Mesenchymal stem cell (in vitro differentiated cells and primary cell): Measurements from ENCODE around the gene CD300A.
A peak's percentile ranks its signal among the peaks of the same experiment; 100 is the strongest.

Source experiments
- DNase-seq: peaks from one replicate; pipeline ENCODE4 v3.0.0-alpha.2; 2013
- H2AFZ ChIP-seq: one replicate; pipeline ENCODE4 v1.6.1; 2013; ENCODE audit warnings: low read depth, mild to moderate bottlenecking, control low read depth, inconsistent platforms, low read length, moderate library complexity
- H2AK5ac ChIP-seq: 2 replicates; pipeline ENCODE4 v1.6.1; 2013; ENCODE audit warnings: low read length, moderate library complexity, mild to moderate bottlenecking, inconsistent platforms; ENCODE audit not compliant: severe bottlenecking
- H2BK120ac ChIP-seq: one replicate; pipeline ENCODE4 v1.6.1; 2013; ENCODE audit warnings: low read depth, mild to moderate bottlenecking, inconsistent platforms, low read length, moderate library complexity
- H2BK12ac ChIP-seq, 2 experiments: one replicate each; pipeline ENCODE4 v1.6.1; 2013; ENCODE audit warnings: inconsistent platforms in 2 of 2, low read length in 2 of 2, mild to moderate bottlenecking in 2 of 2, moderate library complexity in 2 of 2, control low read depth in 1 of 2
- H2BK15ac ChIP-seq: one replicate; pipeline ENCODE4 v1.6.1; 2013; ENCODE audit warnings: mild to moderate bottlenecking, low read depth, inconsistent platforms; ENCODE audit not compliant: poor library complexity, severe bottlenecking
- H2BK5ac ChIP-seq: 2 replicates; pipeline ENCODE4 v1.6.1; 2013; ENCODE audit warnings: low read depth, mild to moderate bottlenecking, low read length, control low read depth, inconsistent platforms; ENCODE audit not compliant: poor library complexity, severe bottlenecking
- H3K14ac ChIP-seq, 2 experiments: one replicate each; pipeline ENCODE4 v1.6.1; 2013; ENCODE audit warnings: inconsistent platforms in 2 of 2, low read length in 2 of 2, control low read depth in 1 of 2, mild to moderate bottlenecking in 1 of 2, moderate library complexity in 1 of 2
- H3K18ac ChIP-seq, 2 experiments: one replicate each; pipeline ENCODE4 v1.6.1; 2013; ENCODE audit warnings: inconsistent platforms in 2 of 2, low read length in 2 of 2, control low read depth in 1 of 2, low read depth in 1 of 2, mild to moderate bottlenecking in 1 of 2
- H3K23ac ChIP-seq, 2 experiments: one replicate each; pipeline ENCODE4 v1.6.1; 2013; ENCODE audit warnings: inconsistent platforms in 2 of 2, low read length in 2 of 2, mild to moderate bottlenecking in 2 of 2, moderate library complexity in 2 of 2, control low read depth in 1 of 2
- H3K27ac ChIP-seq: 2 replicates; pipeline ENCODE4 v1.5.1; 2013; ENCODE audit warnings: mild to moderate bottlenecking, moderate library complexity, low read length, control low read depth, inconsistent platforms; ENCODE audit not compliant: poor library complexity, severe bottlenecking
- H3K27me3 ChIP-seq, 2 experiments: 2 replicates each; pipeline versions ENCODE4 v1.6.1 to v1.7.0; 2013; ENCODE audit warnings: low read length in 2 of 2, mild to moderate bottlenecking in 2 of 2, moderate library complexity in 2 of 2, control low read depth in 1 of 2, inconsistent platforms in 1 of 2; ENCODE audit not compliant: control insufficient read depth in 1 of 2, insufficient read depth in 1 of 2
- H3K36me3 ChIP-seq, 2 experiments: 2 replicates each; pipeline versions ENCODE4 v1.6.1 to v1.7.0; 2013; ENCODE audit warnings: low read length in 2 of 2, control low read depth in 1 of 2, inconsistent platforms in 1 of 2, low read depth in 1 of 2, mild to moderate bottlenecking in 1 of 2; ENCODE audit not compliant: insufficient read depth in 2 of 2, control insufficient read depth in 1 of 2
- H3K4ac ChIP-seq, 2 experiments: one replicate each; pipeline ENCODE4 v1.6.1; 2013; ENCODE audit warnings: inconsistent platforms in 2 of 2, low read length in 2 of 2, mild to moderate bottlenecking in 2 of 2, moderate library complexity in 2 of 2, control low read depth in 1 of 2, low read depth in 1 of 2
- H3K4me1 ChIP-seq: 2 replicates; pipeline ENCODE4 v1.6.1; 2013; ENCODE audit warnings: low read depth, low read length, control low read depth; ENCODE audit not compliant: control insufficient read depth, insufficient read depth
- H3K4me2 ChIP-seq: 2 replicates; pipeline ENCODE4 v1.6.1; 2013; ENCODE audit warnings: low read length, mild to moderate bottlenecking, inconsistent platforms; ENCODE audit not compliant: poor library complexity, severe bottlenecking
- H3K4me3 ChIP-seq, 2 experiments: 2 replicates each; pipeline versions ENCODE4 v1.5.1 to v1.7.0; 2013; ENCODE audit warnings: low read length in 2 of 2, mild to moderate bottlenecking in 2 of 2, control low read depth in 1 of 2, low read depth in 1 of 2; ENCODE audit not compliant: insufficient read depth in 1 of 2
- H3K79me1 ChIP-seq: replicated peaks from 2 replicates; pipeline ENCODE4 v1.6.1; 2013; ENCODE audit warnings: mild to moderate bottlenecking, control low read depth, low read length, inconsistent platforms; ENCODE audit not compliant: poor library complexity, severe bottlenecking
- H3K9ac ChIP-seq: 2 replicates; pipeline ENCODE4 v1.7.0; 2013; ENCODE audit warnings: mild to moderate bottlenecking, low read length, moderate library complexity
- H3K9me3 ChIP-seq: 2 replicates; pipeline ENCODE4 v1.7.0; 2013; ENCODE audit warnings: mild to moderate bottlenecking, low read length; ENCODE audit not compliant: control insufficient read depth
- H4K8ac ChIP-seq: one replicate; pipeline ENCODE4 v1.6.1; 2013; ENCODE audit warnings: inconsistent platforms, mild to moderate bottlenecking, low read length, moderate library complexity
- H4K91ac ChIP-seq: one replicate; pipeline ENCODE4 v1.6.1; 2013; ENCODE audit warnings: mild to moderate bottlenecking, low read length, inconsistent platforms
- WGBS: methylation state at CpG from one replicate; pipeline ENCODE4 v1.1.7; 2013; ENCODE audit warnings: mixed read lengths; 5-methylcytosine and 5-hydroxymethylcytosine counted together

Gene CD300A

GRCh38 chr17:74457146-74457819 is 9.2 kb upstream of the CD300A start:
- Histone ChIP-seq H4K8ac (no peak overlapping the region), H3K4me3 (no peak overlapping the region), H2BK5ac (no peak overlapping the region), H3K18ac (no peak overlapping the region), H2BK15ac (no peak overlapping the region), H3K79me1 (no peaks in the 10 kb centered on the region), H3K27me3 (peaks cover 20 to 58% of the 10 kb centered on the region in 2 experiments), H3K9me3 (no peaks in the 10 kb centered on the region), H3K23ac (no peak overlapping the region), H2AK5ac (no peak overlapping the region), H4K91ac (no peak overlapping the region), H3K36me3 (no peaks in the 10 kb centered on the region), H2BK120ac (no peak overlapping the region), H3K9ac (no peak overlapping the region), H3K4ac (no peak overlapping the region), H2AFZ (no peak overlapping the region), H2BK12ac (no peak overlapping the region), H3K4me2 (no peak overlapping the region), H3K14ac (no peak overlapping the region), H3K27ac (no peak overlapping the region), H3K4me1 (peaks cover 25% of the 10 kb centered on the region)
- WGBS = 34% methylated on average over 18 of the region's 18 CpGs
- peak; percentile 52 for DNase-seq

GRCh38 chr17:74457820-74458166 is 8.6 kb upstream of the CD300A start:
- no peak overlapping the region for H2AK5ac ChIP-seq
- WGBS = 56% methylated on average over 5 of the region's 6 CpGs
- no peaks in the 10 kb centered on the region for H3K9me3 ChIP-seq
- H3K4ac ChIP-seq = no peak overlapping the region
- H3K79me1 ChIP-seq = no peaks in the 10 kb centered on the region
- no peak overlapping the region for H2BK15ac ChIP-seq
- H3K4me3 ChIP-seq = no peak overlapping the region
- no peak overlapping the region for H3K27ac ChIP-seq
- no peak for DNase-seq
- H2BK5ac ChIP-seq = no peak overlapping the region
- H3K18ac ChIP-seq = no peak overlapping the region
- H3K14ac ChIP-seq = no peak overlapping the region
- H3K23ac ChIP-seq = no peak overlapping the region
- H4K91ac ChIP-seq = no peak overlapping the region
- H2BK120ac ChIP-seq = no peak overlapping the region
- H2BK12ac ChIP-seq = no peak overlapping the region
- no peak overlapping the region for H2AFZ ChIP-seq
- no peak overlapping the region for H3K9ac ChIP-seq
- no peak overlapping the region for H4K8ac ChIP-seq
- H3K4me2 ChIP-seq = no peak overlapping the region
- peaks cover 19% of the 10 kb centered on the region for H3K4me1 ChIP-seq
- H3K36me3 ChIP-seq = no peaks in the 10 kb centered on the region
- peaks cover 23 to 58% of the 10 kb centered on the region in 2 experiments for H3K27me3 ChIP-seq

- H4K8ac ChIP-seq = no peak overlapping the region
- no peak overlapping the region for H2BK5ac ChIP-seq
- H2AFZ ChIP-seq = no peak overlapping the region
- no peak overlapping the region for H2BK12ac ChIP-seq
- H3K27me3 ChIP-seq = peaks cover 30 to 60% of the 10 kb centered on the region in 2 experiments
- H2BK120ac ChIP-seq = no peak overlapping the region
- H3K14ac ChIP-seq = no peak overlapping the region
- H3K18ac ChIP-seq = no peak overlapping the region
- no peak overlapping the region for H4K91ac ChIP-seq
- H3K23ac ChIP-seq = no peak overlapping the region
- H3K4me1 ChIP-seq = peaks cover 10% of the 10 kb centered on the region
- H3K9me3 ChIP-seq = no peaks in the 10 kb centered on the region
- no peak overlapping the region for H3K4me2 ChIP-seq
- H3K36me3 ChIP-seq = no peaks in the 10 kb centered on the region
- H3K27ac ChIP-seq = no peak overlapping the region
- no peak overlapping the region for H3K4me3 ChIP-seq
- no peak overlapping the region for H3K4ac ChIP-seq
- H3K9ac ChIP-seq = no peak overlapping the region
- 83% methylated on average over 3 of the region's 3 CpGs for WGBS
- no peak for DNase-seq
- H2BK15ac ChIP-seq = no peak overlapping the region
- H2AK5ac ChIP-seq = no peak overlapping the region
- no peaks in the 10 kb centered on the region for H3K79me1 ChIP-seq
Measured at GRCh38 chr17:74458835-74459234, 7.6 kb upstream of the CD300A start.

- no peak overlapping the region for H3K27ac ChIP-seq
Measured at GRCh38 chr17:74459622-74460021, 6.8 kb upstream of the CD300A start.

More at GRCh38 chr17:74459622-74460021, 6.8 kb upstream of the CD300A start:
- no peak overlapping the region for H2BK15ac ChIP-seq
- H3K9me3 ChIP-seq = no peaks in the 10 kb centered on the region
- no peak for DNase-seq
- no peak overlapping the region for H3K4me3 ChIP-seq
- H3K36me3 ChIP-seq = no peaks in the 10 kb centered on the region
- H3K9ac ChIP-seq = no peak overlapping the region
- no peak overlapping the region for H4K8ac ChIP-seq
- no peak overlapping the region for H3K4ac ChIP-seq
- no peak overlapping the region for H2AFZ ChIP-seq
- no peak overlapping the region for H3K4me2 ChIP-seq
- no peak overlapping the region for H3K14ac ChIP-seq
- no peaks in the 10 kb centered on the region for H3K79me1 ChIP-seq
- H3K23ac ChIP-seq = no peak overlapping the region
- H2BK12ac ChIP-seq = no peak overlapping the region
- no peak overlapping the region for H3K18ac ChIP-seq
- 74% methylated on average over 7 of the region's 7 CpGs for WGBS
- H3K27me3 ChIP-seq = peaks cover 30 to 59% of the 10 kb centered on the region in 2 experiments
- H2BK120ac ChIP-seq = no peak overlapping the region
- H3K4me1 ChIP-seq = peaks cover 5% of the 10 kb centered on the region
- H2AK5ac ChIP-seq = no peak overlapping the region
- H4K91ac ChIP-seq = no peak overlapping the region
- no peak overlapping the region for H2BK5ac ChIP-seq
